ENCODE data around the gene PTGER3. TPM values are rescaled to one million over a fixed set of nuclear protein-coding genes. Genes with fewer than 3 reads are reported as not detected.
"Not testable (repeated sequence)": the region's sequence is repeated elsewhere in the genome, so short reads cannot be mapped to it uniquely, and the experiment has no call there.

Gene PTGER3
- total RNA-seq, 1 experiment from 2014 or later = 96.0 TPM

DNA sequence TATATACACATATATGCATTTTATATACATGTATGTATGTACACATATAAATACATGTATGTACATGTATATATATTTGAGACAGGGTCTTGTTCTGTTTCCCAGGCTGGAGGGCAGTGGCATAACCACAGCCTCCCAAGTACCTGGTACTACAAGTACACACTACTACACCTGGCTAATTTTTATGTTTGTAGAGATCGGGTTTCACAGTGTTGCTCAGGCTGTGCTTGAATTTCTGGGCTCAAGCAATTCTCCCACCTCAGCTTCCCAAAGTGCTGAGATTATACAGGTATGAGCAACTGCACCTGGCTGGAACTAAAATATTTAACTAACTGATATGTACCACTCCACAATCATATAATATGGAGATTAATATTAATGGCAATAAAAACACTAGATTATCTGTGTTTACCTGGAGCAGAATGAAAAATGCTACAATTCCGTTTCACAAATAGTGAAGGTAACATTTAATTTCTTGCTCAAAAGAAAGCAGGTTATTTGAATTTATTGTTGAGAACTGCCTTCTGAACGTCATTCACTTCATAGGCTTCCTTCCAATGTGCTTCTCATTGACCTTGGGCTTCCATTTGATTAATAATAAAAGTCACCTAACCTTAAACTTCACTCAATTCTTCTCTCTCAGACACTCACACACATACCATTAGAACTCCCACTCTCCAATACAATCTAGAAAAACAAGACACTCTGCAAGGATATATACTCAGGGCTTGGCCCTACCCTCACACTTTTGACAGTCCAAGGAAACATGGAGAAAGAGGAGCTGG, 57.0 kb downstream of the PTGER3 start:
- Histone ChIP-seq H3K4me1 (ENCODE audit: insufficient read depth, low read length, poor library complexity, severe bottlenecking) (peaks cover 48% of the 10 kb centered on the region), H3K27me3 (replicated peaks; ENCODE audit: insufficient read depth, low read depth, low read length, poor library complexity) (no peaks in the 10 kb centered on the region), H3K36me3 (ENCODE audit: insufficient read depth, low read length, poor library complexity, severe bottlenecking) (no peaks in the 10 kb centered on the region), H3K27ac (ENCODE audit: low read depth, low read length, poor library complexity, severe bottlenecking) (no peak overlapping the region), H3K4me3 (ENCODE audit: low read depth, low read length, poor library complexity, severe bottlenecking) (no peak overlapping the region), H3K9me3 (ENCODE audit: low read depth, low read length, poor library complexity, severe bottlenecking) (no peaks in the 10 kb centered on the region)
- CTCF ChIA-PET = no interaction called here
- intact Hi-C loops (cut with micrococcal nuclease; ENCODE audit: unreplicated experiment) = no loop called here
- TF ChIP-seq, protein P1, sequence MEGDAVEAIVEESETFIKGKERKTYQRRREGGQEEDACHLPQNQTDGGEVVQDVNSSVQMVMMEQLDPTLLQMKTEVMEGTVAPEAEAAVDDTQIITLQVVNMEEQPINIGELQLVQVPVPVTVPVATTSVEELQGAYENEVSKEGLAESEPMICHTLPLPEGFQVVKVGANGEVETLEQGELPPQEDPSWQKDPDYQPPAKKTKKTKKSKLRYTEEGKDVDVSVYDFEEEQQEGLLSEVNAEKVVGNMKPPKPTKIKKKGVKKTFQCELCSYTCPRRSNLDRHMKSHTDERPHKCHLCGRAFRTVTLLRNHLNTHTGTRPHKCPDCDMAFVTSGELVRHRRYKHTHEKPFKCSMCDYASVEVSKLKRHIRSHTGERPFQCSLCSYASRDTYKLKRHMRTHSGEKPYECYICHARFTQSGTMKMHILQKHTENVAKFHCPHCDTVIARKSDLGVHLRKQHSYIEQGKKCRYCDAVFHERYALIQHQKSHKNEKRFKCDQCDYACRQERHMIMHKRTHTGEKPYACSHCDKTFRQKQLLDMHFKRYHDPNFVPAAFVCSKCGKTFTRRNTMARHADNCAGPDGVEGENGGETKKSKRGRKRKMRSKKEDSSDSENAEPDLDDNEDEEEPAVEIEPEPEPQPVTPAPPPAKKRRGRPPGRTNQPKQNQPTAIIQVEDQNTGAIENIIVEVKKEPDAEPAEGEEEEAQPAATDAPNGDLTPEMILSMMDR (conservative IDR thresholded peaks at IDR 0.05; ENCODE audit: low read depth, low read length) = no peak
- no peak for TF ChIP-seq EZH2 (IDR thresholded peaks at IDR 0.05; ENCODE audit: borderline replicate concordance, low read depth, low read length, poor library complexity, severe bottlenecking)
- BruUV-seq (replicated peaks) = no TSS peak
- DNase-seq (ENCODE audit: low spot score) = no peak
- POLR2A ChIA-PET (ENCODE audit: low non-redundant PET) = no interaction called here

DNA sequence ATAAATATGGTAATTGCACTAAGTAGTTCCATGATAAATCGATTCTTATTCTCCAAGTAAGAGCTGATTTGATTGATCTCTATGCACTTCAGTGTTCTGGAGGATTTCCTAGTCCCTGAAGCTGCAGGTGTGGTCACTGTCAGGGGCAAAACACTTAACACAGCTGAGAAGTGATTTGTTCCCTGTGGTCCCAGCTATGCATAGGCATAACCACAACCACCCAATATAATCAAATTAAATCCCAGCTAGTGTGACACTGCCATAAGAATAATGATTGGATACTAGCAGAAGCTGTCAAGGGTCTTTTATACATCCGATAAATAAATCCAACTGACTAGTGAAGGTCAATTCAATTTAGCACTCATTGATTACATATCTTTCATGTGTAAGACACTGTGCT, 60.1 kb downstream of the PTGER3 start:
- no peak for DNase-seq (ENCODE audit: low spot score)
- Histone ChIP-seq H3K27ac (ENCODE audit: low read depth, low read length, poor library complexity, severe bottlenecking) (no peak overlapping the region), H3K36me3 (ENCODE audit: insufficient read depth, low read length, poor library complexity, severe bottlenecking) (no peaks in the 10 kb centered on the region), H3K4me3 (ENCODE audit: low read depth, low read length, poor library complexity, severe bottlenecking) (no peak overlapping the region), H3K27me3 (replicated peaks; ENCODE audit: insufficient read depth, low read depth, low read length, poor library complexity) (no peaks in the 10 kb centered on the region), H3K9me3 (ENCODE audit: low read depth, low read length, poor library complexity, severe bottlenecking) (no peaks in the 10 kb centered on the region), H3K4me1 (ENCODE audit: insufficient read depth, low read length, poor library complexity, severe bottlenecking) (peaks cover 22% of the 10 kb centered on the region)
- no TSS peak for BruUV-seq (replicated peaks)
- intact Hi-C loops (cut with micrococcal nuclease; ENCODE audit: unreplicated experiment) = no loop called here
- POLR2A ChIA-PET (ENCODE audit: low non-redundant PET) = no interaction called here
- CTCF ChIA-PET = no interaction called here
- TF ChIP-seq, protein P1 (conservative IDR thresholded peaks at IDR 0.05; ENCODE audit: low read depth, low read length) = no peak
- TF ChIP-seq EZH2 (IDR thresholded peaks at IDR 0.05; ENCODE audit: borderline replicate concordance, low read depth, low read length, poor library complexity, severe bottlenecking) = no peak

DNA sequence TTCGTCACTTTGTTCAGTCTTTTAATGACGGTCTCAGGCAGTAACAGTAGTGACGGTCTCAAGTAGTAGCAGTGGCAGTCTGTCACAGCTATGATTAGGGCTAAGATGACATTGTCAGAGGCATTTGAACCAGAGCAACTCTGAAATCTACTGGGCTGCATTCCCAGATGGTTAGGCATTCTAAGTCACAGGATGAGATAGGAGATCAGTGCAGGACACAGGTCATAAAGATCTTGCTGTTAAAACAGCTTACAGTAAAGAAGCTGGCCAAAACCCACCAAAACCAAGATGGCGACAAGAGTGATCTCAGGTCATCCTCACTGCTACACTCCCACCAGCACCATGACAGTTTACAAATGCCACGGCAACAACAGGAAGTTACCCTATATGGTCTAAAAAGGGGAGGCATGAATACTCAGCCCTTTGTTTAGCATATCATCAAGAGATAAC, 61.8 kb downstream of the PTGER3 start:
- H3K4me3 ChIP-seq (ENCODE audit: low read depth, low read length, poor library complexity, severe bottlenecking); intact Hi-C loops (cut with micrococcal nuclease; ENCODE audit: unreplicated experiment); POLR2A ChIA-PET (ENCODE audit: low non-redundant PET); H3K27me3 ChIP-seq (replicated peaks; ENCODE audit: insufficient read depth, low read depth, low read length, poor library complexity); H3K27ac ChIP-seq (ENCODE audit: low read depth, low read length, poor library complexity, severe bottlenecking); CTCF ChIA-PET; DNase-seq (ENCODE audit: low spot score); H3K9me3 ChIP-seq (ENCODE audit: low read depth, low read length, poor library complexity, severe bottlenecking); BruUV-seq (replicated peaks); H3K36me3 ChIP-seq (ENCODE audit: insufficient read depth, low read length, poor library complexity, severe bottlenecking): not testable (repeated sequence)
- peaks cover 17% of the 10 kb centered on the region for H3K4me1 ChIP-seq (ENCODE audit: insufficient read depth, low read length, poor library complexity, severe bottlenecking)

DNA sequence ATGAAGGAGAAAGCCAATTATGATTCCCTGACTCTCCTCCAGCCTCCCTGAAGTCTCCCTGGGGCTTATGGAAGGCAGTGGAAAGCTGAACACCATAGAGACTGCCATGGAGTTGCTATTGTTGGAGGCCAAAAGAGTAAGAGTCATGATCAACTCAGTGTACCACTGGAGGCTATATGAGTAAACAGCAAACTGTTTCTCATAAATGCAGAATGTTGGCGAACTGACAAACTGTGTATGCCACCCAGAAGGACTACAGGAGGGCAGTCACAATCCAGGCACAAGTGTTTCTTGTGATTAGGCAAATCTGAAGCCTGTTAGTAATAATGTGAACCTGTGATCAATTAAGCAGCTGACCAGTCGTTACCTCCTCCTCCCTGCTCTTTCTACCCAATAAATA, 62.3 kb downstream of the PTGER3 start:
- H3K27ac ChIP-seq (ENCODE audit: low read depth, low read length, poor library complexity, severe bottlenecking); H3K9me3 ChIP-seq (ENCODE audit: low read depth, low read length, poor library complexity, severe bottlenecking); CTCF ChIA-PET; DNase-seq (ENCODE audit: low spot score); POLR2A ChIA-PET (ENCODE audit: low non-redundant PET); H3K27me3 ChIP-seq (replicated peaks; ENCODE audit: insufficient read depth, low read depth, low read length, poor library complexity); BruUV-seq (replicated peaks); H3K36me3 ChIP-seq (ENCODE audit: insufficient read depth, low read length, poor library complexity, severe bottlenecking); intact Hi-C loops (cut with micrococcal nuclease; ENCODE audit: unreplicated experiment); H3K4me3 ChIP-seq (ENCODE audit: low read depth, low read length, poor library complexity, severe bottlenecking): not testable (repeated sequence)
- H3K4me1 ChIP-seq (ENCODE audit: insufficient read depth, low read length, poor library complexity, severe bottlenecking) = peaks cover 22% of the 10 kb centered on the region
